ENCODE measurements around the gene ZBTB3. TPM values are rescaled to one million over a fixed set of nuclear protein-coding genes. Genes with fewer than 3 reads are reported as not detected.

ZBTB3 gene
- 10 to 100 TPM in 1 of 2 experiments, 1 to 10 TPM in 1; 9.4 to 11.6 TPM for total RNA-seq
- 3.5 TPM for polyA plus RNA-seq

GRCh38 chr11:62753736-62754603, at the start of gene ZBTB3:
TSS of gene ZBTB3 (minus strand) at chr11:62754160. CDS start at chr11:62753664, 496 bp downstream.
- DNase-seq: peak; percentile 95 to 99 (median 98)
- H3K9me3 ChIP-seq (ENCODE audit: low read length): no peaks in the 10 kb centered on the region
- POLR2A ChIA-PET: interaction anchor here (0.5 to 3.2 kb wide), 23 partner anchors 13 to 180 kb away, joined by 3 to 70 read pairs (median 5); partner anchors contain the start of genes B3GAT3, BSCL2, C11orf98 and CSKMT
- Mint-ChIP-seq H3K4me1 (peaks cover 24 to 40% (median 33%) of the 10 kb centered on the region in 3 donors), H3K36me3 (peaks cover 0 to 27% (median under 1%) of the 10 kb centered on the region in 3 donors), H3K9me3 (no peaks in the 10 kb centered on the region), H3K27ac (peak within 1 kb of the TSS; percentile 83 to 99 (median 98)), H3K27me3 (no peaks in the 10 kb centered on the region), H3K4me3 (peak within 1 kb of the TSS; percentile 91 to 100 (median 99))
- peak within 1 kb of the TSS; percentile 99 for H3K4me3 ChIP-seq (ENCODE audit: low read length)
- peak within 1 kb of the TSS; percentile 91 for H3K27ac ChIP-seq (ENCODE audit: low read depth, low read length)
- H3K4me1 ChIP-seq (ENCODE audit: insufficient read depth, low read length): peaks cover 22% of the 10 kb centered on the region
- CTCF ChIA-PET: interaction anchor here (0.8 to 3.6 kb wide), 20 partner anchors 10 to 194 kb away, joined by 3 to 36 read pairs (median 4); partner anchors contain the start of genes HNRNPUL2, NXF1, SLC3A2 and TAF6L
- H3K36me3 ChIP-seq (ENCODE audit: insufficient read depth, low read length): peaks cover 14% of the 10 kb centered on the region
- no peaks in the 10 kb centered on the region for H3K27me3 ChIP-seq (ENCODE audit: insufficient read depth, low read length, poor library complexity, severe bottlenecking)

- peaks cover 0 to 3% of the 10 kb centered on the region in 2 donors for H3K27me3 Mint-ChIP-seq
- CTCF ChIA-PET: interaction anchor here (2.4 kb wide), 1 partner anchor 14 kb away, joined by 13 read pairs; the partner anchor contains the start of gene TMEM179B
- peaks cover 64% of the 10 kb centered on the region for H3K36me3 ChIP-seq (ENCODE audit: insufficient read depth, low read length)
- H3K27me3 ChIP-seq (ENCODE audit: insufficient read depth, low read length, poor library complexity, severe bottlenecking): no peaks in the 10 kb centered on the region
- H3K9me3 ChIP-seq (ENCODE audit: low read length): no peaks in the 10 kb centered on the region
- no peaks in the 10 kb centered on the region for H3K9me3 Mint-ChIP-seq
- no peak overlapping the region for H3K4me3 ChIP-seq (ENCODE audit: low read length)
- POLR2A ChIA-PET: interaction anchor here (0.5 to 2.3 kb wide), 3 partner anchors 14 to 161 kb away, joined by 3 to 14 read pairs (median 6); partner anchors contain the start of genes TMEM179B and WDR74
- peaks cover 23 to 44% (median 28%) of the 10 kb centered on the region in 3 donors for H3K4me1 Mint-ChIP-seq
- peak overlapping the region in 2 of 7 donors; percentile 28 to 62 for H3K4me3 Mint-ChIP-seq
- peaks cover 21% of the 10 kb centered on the region for H3K4me1 ChIP-seq (ENCODE audit: insufficient read depth, low read length)
- peak overlapping the region in 4 of 8 donors; percentile 12 to 78 (median 22) for H3K27ac Mint-ChIP-seq
- DNase-seq: no peak
- H3K36me3 Mint-ChIP-seq: peaks cover 4 to 86% (median 16%) of the 10 kb centered on the region in 3 donors
- no peak overlapping the region for H3K27ac ChIP-seq (ENCODE audit: low read depth, low read length)
Measured at GRCh38 chr11:62801071-62801470, 47.1 kb upstream of the ZBTB3 start.

DNA sequence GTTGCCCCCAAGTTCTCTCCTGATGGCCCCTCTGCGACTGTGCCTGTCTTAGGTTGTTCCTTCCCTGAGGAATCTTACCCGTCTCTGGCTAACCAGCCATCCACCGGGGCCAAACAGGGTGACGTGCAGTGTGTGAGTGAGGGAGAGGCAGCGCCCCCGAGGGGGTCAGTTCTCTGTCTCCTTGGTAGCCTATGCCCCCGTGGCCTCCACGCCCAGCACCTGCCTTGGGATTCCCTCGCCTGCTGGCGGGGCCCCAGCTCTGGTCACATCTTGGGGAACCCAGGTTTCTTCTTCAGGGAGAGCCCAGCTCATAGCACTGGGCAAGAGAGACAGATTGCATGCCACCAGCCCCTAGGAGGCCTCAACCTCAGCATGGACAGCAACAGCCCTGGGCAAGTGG, 45.5 kb upstream of the ZBTB3 start:
- Mint-ChIP-seq H3K4me3 (peak overlapping the region in 1 of 7 donors; percentile 45), H3K27ac (no peak overlapping the region), H3K4me1 (peaks cover 16 to 30% (median 17%) of the 10 kb centered on the region in 3 donors), H3K27me3 (no peaks in the 10 kb centered on the region), H3K9me3 (no peaks in the 10 kb centered on the region), H3K36me3 (peaks cover 4 to 92% (median 21%) of the 10 kb centered on the region in 3 donors)
- Histone ChIP-seq H3K27me3 (ENCODE audit: insufficient read depth, low read length, poor library complexity, severe bottlenecking) (no peaks in the 10 kb centered on the region), H3K27ac (ENCODE audit: low read depth, low read length) (no peak overlapping the region), H3K4me1 (ENCODE audit: insufficient read depth, low read length) (peaks cover 17% of the 10 kb centered on the region), H3K4me3 (ENCODE audit: low read length) (no peak overlapping the region), H3K9me3 (ENCODE audit: low read length) (no peaks in the 10 kb centered on the region), H3K36me3 (ENCODE audit: insufficient read depth, low read length) (peaks cover 79% of the 10 kb centered on the region)
- no peak for DNase-seq
- CTCF ChIA-PET: interaction anchor here (2.4 kb wide), 1 partner anchor 13 kb away, joined by 13 read pairs; the partner anchor contains the start of gene TMEM179B
- POLR2A ChIA-PET: interaction anchor here (1.2 kb wide), 1 partner anchor 42 kb away, joined by 4 read pairs; no protein-coding TSS in a partner anchor

DNA sequence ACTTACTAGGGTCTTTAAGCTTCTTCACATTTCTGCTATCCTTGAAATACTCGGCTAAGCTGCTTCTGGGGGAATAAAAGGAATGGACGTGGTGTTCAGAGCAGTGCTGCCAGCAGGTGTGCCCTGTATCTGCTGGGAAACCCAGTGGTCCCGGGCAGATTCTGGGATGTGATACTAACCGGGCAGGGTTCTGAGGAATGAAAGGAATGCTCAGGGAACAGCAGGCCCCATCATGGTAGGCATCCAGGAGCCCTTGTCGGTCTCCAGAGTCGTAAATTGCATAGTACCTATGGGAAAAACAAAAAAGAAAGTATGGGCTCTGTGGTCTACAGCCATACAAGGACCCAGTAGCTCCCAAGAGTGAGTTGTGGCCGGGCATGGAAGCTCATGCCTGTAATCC, 42.3 kb upstream of the ZBTB3 start:
- peaks cover 79% of the 10 kb centered on the region for H3K36me3 ChIP-seq (ENCODE audit: insufficient read depth, low read length)
- Mint-ChIP-seq H3K27ac (peak overlapping the region in 4 of 8 donors; percentile 32 to 63 (median 48)), H3K4me1 (peaks cover 10 to 23% (median 20%) of the 10 kb centered on the region in 3 donors), H3K27me3 (no peaks in the 10 kb centered on the region), H3K36me3 (peaks cover 4 to 88% (median 21%) of the 10 kb centered on the region in 3 donors), H3K9me3 (no peaks in the 10 kb centered on the region), H3K4me3 (no peak overlapping the region)
- H3K9me3 ChIP-seq (ENCODE audit: low read length): no peaks in the 10 kb centered on the region
- DNase-seq: no peak
- ChIA-PET POLR2A (interaction anchor here (0.6 to 1.0 kb wide), 5 partner anchors 9 to 117 kb away, joined by 3 to 5 read pairs (median 4); partner anchors contain the start of gene NXF1), CTCF (interaction anchor here (1.0 to 2.0 kb wide), 3 partner anchors 9 to 21 kb away, joined by 3 to 6 read pairs (median 3); no protein-coding TSS in a partner anchor)
- H3K4me3 ChIP-seq (ENCODE audit: low read length): no peak overlapping the region
- H3K27ac ChIP-seq (ENCODE audit: low read depth, low read length): no peak overlapping the region
- H3K4me1 ChIP-seq (ENCODE audit: insufficient read depth, low read length): peaks cover 11% of the 10 kb centered on the region
- H3K27me3 ChIP-seq (ENCODE audit: insufficient read depth, low read length, poor library complexity, severe bottlenecking): no peaks in the 10 kb centered on the region

GRCh38 chr11:62794201-62794775, 40.3 kb upstream of the ZBTB3 start:
- H3K4me3 Mint-ChIP-seq: peak overlapping the region in 2 of 7 donors; percentile 5 to 41

GRCh38 chr11:62792202-62792575, 38.2 kb upstream of the ZBTB3 start:
- Histone ChIP-seq H3K4me3 (ENCODE audit: low read length) (peak overlapping the region; percentile 79), H3K27me3 (ENCODE audit: insufficient read depth, low read length, poor library complexity, severe bottlenecking) (no peaks in the 10 kb centered on the region), H3K36me3 (ENCODE audit: insufficient read depth, low read length) (peaks cover 51% of the 10 kb centered on the region), H3K27ac (ENCODE audit: low read depth, low read length) (peak overlapping the region; percentile 84), H3K4me1 (ENCODE audit: insufficient read depth, low read length) (peaks cover 30% of the 10 kb centered on the region), H3K9me3 (ENCODE audit: low read length) (no peaks in the 10 kb centered on the region)
- CTCF ChIA-PET: interaction anchor here (0.7 to 0.9 kb wide), 2 partner anchors 35 to 201 kb away, joined by 3 read pairs; partner anchors contain the start of gene TUT1
- Mint-ChIP-seq H3K27ac (peak overlapping the region; percentile 67 to 100 (median 96)), H3K36me3 (peaks cover 0 to 82% (median 14%) of the 10 kb centered on the region in 3 donors), H3K9me3 (no peaks in the 10 kb centered on the region), H3K4me3 (peak overlapping the region; percentile 85 to 97 (median 90)), H3K27me3 (no peaks in the 10 kb centered on the region), H3K4me1 (peaks cover 36 to 56% (median 56%) of the 10 kb centered on the region in 3 donors)
- POLR2A ChIA-PET: interaction anchor here (0.5 to 3.7 kb wide), 6 partner anchors 39 to 89 kb away, joined by 3 to 17 read pairs (median 3); partner anchors contain the start of genes SLC3A2, STX5 and WDR74
- peak in 1 of 5 donors; percentile 27 for DNase-seq

More at GRCh38 chr11:62794201-62794775, 40.3 kb upstream of the ZBTB3 start:
- Histone ChIP-seq H3K36me3 (ENCODE audit: insufficient read depth, low read length) (peaks cover 67% of the 10 kb centered on the region), H3K4me1 (ENCODE audit: insufficient read depth, low read length) (peaks cover 21% of the 10 kb centered on the region), H3K9me3 (ENCODE audit: low read length) (no peaks in the 10 kb centered on the region), H3K27ac (ENCODE audit: low read depth, low read length) (no peak overlapping the region), H3K4me3 (ENCODE audit: low read length) (no peak overlapping the region), H3K27me3 (ENCODE audit: insufficient read depth, low read length, poor library complexity, severe bottlenecking) (no peaks in the 10 kb centered on the region)
- peak overlapping the region in 6 of 8 donors; percentile 18 to 76 (median 49) for H3K27ac Mint-ChIP-seq
- H3K9me3 Mint-ChIP-seq: no peaks in the 10 kb centered on the region
- CTCF ChIA-PET: interaction anchor here (1.0 to 1.3 kb wide), 2 partner anchors 43 to 47 kb away, joined by 3 read pairs; no protein-coding TSS in a partner anchor
- no peak for DNase-seq
- peaks cover 4 to 87% (median 19%) of the 10 kb centered on the region in 3 donors for H3K36me3 Mint-ChIP-seq
- no peaks in the 10 kb centered on the region for H3K27me3 Mint-ChIP-seq
- peaks cover 24 to 40% (median 38%) of the 10 kb centered on the region in 3 donors for H3K4me1 Mint-ChIP-seq
- POLR2A ChIA-PET: interaction anchor here (0.6 to 1.2 kb wide), 7 partner anchors 16 to 165 kb away, joined by 3 to 7 read pairs (median 3); partner anchors contain the start of genes SLC3A2 and ZBTB3

Data from CD8-positive, alpha-beta memory T cell (primary cell).